Stimulated activated CD4-positive, alpha-beta T cell treated with anti-CD3 and anti-CD28 coated beads, Interleukin-15, amount 100 ng/mL, for 1 hour (primary cell): ENCODE measurements around the gene DNAJA3.

Experiments
- DNase-seq, 2 donors: peaks; one replicate each; pipeline ENCODE4 v3.0.0-alpha.2; 2020; ENCODE audit warnings: low read depth in 1 of 2, low spot score in 1 of 2

DNAJA3 gene

DNA sequence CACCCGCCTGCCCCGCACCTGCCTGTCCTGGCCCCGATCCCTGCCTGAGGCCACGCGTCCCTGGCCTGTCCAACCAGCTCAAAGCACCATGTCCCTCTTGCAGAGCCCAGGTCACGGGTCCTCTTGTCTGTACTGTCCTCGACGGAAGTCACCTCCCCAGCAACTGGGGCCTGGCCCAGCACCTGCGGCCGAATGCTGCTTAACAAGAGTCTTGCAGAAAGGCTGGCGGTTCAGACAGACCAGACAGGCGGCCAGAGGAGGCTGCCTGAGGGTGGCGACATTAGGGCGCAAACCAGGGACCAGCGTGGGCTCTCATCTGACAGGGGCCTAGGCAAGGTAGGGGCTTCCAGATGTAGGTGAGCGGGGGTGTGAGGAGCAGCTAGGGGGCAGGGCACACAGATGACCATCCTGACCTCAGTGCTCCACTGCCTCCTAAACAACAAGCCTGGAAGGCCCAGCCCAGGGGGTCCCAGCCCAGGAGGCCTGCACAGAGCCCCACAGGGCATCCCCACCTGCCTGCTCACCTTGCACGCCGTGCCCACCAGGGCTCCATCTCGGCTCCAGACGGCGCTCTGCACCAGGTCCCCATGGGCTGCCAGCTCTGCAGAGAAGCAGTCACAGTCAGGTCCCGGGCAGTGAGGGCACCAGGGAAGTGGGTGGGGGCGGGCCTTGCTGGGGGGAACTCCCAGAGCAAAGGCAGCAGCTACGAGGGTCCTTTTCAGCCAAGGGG lies 20.5 kb upstream of the DNAJA3 start:
- DNase-seq, result no peak

DNA sequence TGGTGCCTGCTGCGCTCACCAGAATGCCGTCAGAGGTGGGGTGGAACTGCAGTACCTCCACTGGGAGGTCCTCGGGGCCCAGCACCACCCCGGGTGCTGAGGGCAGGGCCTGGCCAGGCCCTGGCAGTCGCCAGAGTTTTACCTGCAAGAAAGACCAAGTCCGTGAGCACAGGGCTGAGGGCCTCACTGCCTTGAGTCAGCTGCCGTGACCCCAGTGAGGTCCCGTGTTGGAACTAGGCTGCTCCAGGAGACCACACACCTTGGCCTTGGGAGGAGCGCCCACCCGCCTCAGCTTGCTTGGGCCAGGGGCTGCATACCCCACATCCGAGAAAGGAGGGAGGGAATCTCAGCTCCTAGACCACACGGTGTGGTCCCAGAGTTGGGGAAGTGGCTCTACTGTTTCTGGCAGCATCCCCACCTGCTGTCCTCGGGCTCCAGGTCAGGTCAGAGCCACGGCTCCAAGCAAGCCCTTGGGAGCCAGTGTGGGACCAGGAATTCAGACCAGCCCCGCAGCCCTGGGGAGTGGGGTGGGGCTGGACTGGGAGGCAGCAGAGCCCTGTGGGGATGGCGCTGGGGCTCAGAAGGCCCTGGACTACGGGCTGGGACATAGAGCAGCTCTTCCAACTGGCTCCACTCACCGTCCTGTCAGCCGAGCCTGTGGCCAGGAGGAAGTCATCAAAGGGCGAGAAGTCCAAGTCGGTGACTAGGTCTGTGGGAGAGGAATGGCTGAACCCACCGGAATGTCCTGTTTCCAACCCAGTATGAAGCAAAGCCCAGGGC lies 17.9 kb upstream of the DNAJA3 start:
- no peak for DNase-seq

DNA sequence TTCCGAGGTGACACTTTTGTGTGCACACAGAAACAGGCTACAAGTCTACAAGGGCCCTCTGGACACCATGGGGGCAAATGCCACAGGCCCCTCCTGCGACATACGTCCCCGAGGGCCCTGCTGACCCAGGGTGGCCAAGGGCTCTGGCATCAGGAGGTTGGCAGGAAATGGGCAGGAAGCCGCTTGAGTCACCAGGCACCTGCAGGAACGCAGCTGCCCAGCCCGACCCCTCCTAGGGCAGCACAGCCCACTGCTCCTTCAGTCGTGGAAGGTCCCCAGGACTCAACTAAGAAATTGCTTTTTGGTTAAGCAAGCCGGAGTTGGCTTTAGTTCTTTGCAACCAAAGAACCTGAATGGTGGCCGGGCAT lies 17.4 kb upstream of the DNAJA3 start:
- DNase-seq, result no peak

- no peak for DNase-seq
Observed at GRCh38 chr16:4409081-4409932, 16.4 kb upstream of the DNAJA3 start.

DNA sequence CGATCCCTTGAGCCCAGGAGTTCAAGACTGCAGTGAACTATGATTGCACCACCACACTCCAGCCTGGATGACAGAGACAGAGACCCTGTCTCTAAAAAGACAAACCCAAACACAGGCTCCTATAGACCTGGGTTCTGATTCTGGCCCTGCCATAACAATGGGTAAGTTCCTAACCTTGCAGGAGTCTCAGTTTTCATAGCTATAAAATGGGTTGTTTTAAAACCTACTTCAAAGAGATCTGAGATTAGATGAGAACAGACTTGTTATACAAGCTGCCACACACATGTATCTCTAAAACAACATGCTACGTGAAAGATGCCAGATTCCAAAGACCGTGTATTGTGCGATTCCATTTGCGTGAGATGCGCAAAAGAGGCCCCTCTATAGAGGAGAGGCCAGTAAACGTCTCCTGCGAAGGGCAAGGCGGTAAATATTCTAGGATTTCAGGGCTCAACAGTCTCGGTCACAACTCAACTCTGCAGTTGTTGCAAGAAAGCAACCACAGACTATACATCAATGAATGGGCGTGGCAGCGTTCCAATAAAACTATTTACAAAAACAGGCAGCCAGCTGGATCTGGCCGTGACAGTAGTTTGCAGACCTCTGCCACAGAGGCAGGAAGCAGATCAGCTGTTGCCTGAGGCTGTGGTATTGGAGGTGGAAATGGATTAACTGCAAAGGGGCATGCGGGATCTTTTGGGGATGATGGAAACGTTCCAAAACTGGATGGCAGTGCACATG lies 15.2 kb upstream of the DNAJA3 start:
- DNase-seq, result no peak

DNA sequence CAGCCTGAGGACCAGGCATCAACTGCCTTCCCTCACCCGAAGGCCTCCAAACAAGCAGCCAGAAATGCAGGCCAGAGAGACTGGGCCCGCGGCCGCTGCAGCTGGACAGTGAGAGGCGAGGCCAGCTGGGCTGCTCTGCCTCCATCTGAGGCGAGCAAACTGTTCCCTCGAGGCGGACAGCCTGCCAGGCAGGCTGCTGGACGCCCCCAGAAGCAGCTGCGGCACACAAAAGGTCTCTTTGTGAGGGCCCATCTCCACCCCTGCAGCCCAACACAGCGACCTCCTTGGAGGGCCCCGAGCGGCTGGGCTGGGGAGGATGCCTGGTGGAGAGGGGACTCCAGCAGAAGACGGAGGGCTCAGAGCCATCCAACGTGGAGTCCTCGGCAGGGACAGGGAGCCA lies 14.0 kb upstream of the DNAJA3 start:
- DNase-seq, result no peak

GRCh38 chr16:4412159-4412558 lies 13.5 kb upstream of the DNAJA3 start:
- DNase-seq, result no peak

DNA sequence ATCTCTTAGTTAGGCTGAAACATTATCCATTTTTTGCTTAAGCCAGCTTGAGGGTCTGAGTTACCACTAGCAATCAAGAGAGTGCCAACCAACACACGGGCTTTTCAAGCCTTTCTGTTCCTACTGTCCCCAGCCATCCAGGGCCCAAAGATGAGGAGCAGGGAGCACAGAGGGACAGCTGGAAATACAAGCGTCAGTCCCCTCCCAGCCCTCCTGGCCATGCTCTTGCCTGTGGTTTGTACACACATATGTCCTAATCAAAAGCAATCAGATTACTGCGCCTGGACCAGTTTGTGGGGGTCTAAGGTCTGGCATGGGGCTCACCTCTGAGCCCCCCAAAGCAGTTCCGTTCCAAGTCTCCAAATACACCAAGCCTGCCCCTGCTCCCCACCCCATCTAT lies 12.8 kb upstream of the DNAJA3 start:
- no peak for DNase-seq

- DNase-seq, result peak; percentile 56 to 60
Observed at GRCh38 chr16:4414187-4414917, 11.3 kb upstream of the DNAJA3 start.

GRCh38 chr16:4415538-4416199 lies 10.0 kb upstream of the DNAJA3 start:
- peak; percentile 18 to 27 for DNase-seq

DNA sequence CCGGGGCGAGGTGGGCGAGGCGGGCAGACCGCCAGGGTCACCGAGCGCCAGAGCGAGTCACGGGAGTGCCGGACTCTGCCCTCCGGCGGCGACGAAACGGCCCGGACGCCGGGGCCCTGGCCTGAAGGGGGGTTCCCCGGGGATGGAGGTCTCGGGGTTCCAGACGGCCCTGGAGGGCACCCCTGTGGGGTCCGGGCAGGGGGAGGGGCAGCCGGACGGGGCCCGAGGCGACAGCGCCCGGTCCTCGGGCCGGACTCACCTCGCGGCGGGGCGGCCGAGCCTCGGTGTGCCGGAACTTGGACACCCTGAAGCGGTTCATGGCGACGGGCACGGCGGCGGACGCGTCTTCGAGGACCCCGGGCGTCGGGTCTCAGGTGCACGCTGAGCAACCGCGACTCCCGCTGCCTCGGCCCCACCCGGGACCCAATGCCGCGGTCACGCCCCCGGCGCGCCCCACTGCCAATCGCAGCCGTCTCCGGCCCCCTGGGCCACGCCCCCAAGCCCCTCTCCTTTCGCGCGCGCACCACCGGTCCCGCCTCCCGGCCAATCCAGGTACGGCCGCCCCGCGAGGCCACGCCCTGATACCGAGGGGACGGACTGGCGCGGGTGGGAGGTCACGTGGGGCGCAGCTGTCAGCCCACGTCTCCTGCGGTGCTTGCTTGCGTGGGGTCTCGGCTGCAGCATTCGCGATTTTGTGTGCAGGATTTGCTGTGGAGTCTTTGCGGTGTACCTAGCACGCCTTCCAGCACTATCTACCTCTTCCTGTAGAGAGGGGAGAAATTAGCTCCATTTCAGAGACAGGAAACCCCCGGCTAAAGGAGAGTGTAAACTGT lies 9.3 kb upstream of the DNAJA3 start, which contains the start of gene CORO7:
CORO7 (minus strand) TSS at position 397 of the 833 bp plus-strand sequence; CDS start at position 319, 78 bp downstream.
- peak; percentile 98 to 99 for DNase-seq

- no peak for DNase-seq
Observed at GRCh38 chr16:4419402-4419959, 6.2 kb upstream of the DNAJA3 start.

DNA sequence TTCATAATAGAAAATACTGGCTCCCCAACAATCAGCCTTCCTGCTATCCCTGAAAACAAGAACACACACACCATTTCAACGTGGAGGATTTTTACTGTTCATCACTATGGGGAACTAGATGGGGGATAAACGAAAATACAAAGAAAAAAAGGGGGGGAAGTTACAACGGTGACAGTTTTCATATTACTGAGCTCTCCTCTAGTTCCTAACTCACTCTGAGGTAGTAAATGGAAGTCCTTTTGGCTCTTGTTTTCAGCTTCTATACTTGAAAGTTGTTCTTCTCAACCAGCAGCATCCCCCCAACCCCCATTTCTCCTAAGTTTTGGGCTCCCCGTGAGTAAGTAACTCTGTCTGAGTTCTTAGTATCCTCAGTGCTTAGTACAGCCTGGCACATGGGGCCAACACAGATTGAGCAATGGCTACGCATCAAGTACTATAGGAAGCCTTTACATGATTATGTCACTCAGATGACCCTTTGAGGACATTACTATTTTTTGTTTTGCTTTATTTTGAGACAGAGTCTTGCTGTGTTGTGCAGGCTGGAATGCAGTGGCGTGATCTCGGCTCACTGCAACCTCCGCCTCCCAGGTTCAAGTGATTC lies 5.1 kb upstream of the DNAJA3 start:
- no peak for DNase-seq

GRCh38 chr16:4426021-4426684 lies 485 bp downstream of the DNAJA3 start:
- DNase-seq, result no peak

- DNase-seq, result no peak
Observed at GRCh38 chr16:4426722-4427372, 1.2 kb downstream of the DNAJA3 start.

GRCh38 chr16:4428500-4428899 lies 2.8 kb downstream of the DNAJA3 start:
- DNase-seq, result no peak

- no peak for DNase-seq
Observed at GRCh38 chr16:4431023-4431422, 5.4 kb downstream of the DNAJA3 start.
